Dorsolateral prefrontal cortex (tissue), 118 donors: Measurements from ENCODE around the gene RGN. TPM values are rescaled to one million over a fixed set of nuclear protein-coding genes. Genes with fewer than 3 reads are reported as not detected.

Experiments used
- total RNA-seq, 120 experiments: library from RNA; stranded (reverse); gene quantifications; one replicate each; pipeline versions ENCODE4 v1.2.3 to v1.2.4, GENCODE V29; 2022

Gene RGN
- total RNA-seq, 120 experiments from 2014 or later = 15.1 to 39.4 (median 24.7) TPM

Other genes starting within 250 kb of the RGN start
- 1 to 10 TPM; 2.2 to 5.7 (median 3.4) TPM for gene RP2, start 241.4 kb upstream of the RGN start, total RNA-seq
- 10 to 100 TPM in 8 of 120 experiments, 1 to 10 TPM in 112; 2.4 to 14.1 (median 5.5) TPM for gene JADE3, start 166.0 kb upstream of the RGN start, total RNA-seq
- 10 to 100 TPM; 40.8 to 88.5 (median 65.6) TPM for gene NDUFB11, start 66.3 kb downstream of the RGN start, total RNA-seq
- gene RBM10, start 66.8 kb downstream of the RGN start, total RNA-seq = 10 to 100 TPM; 25.1 to 47.6 (median 36.8) TPM
- gene UBA1, start 115.4 kb downstream of the RGN start, total RNA-seq = 100 to 1,000 TPM; 186 to 279 (median 239) TPM
- gene CDK16, start 140.2 kb downstream of the RGN start, total RNA-seq = 100 to 1,000 TPM in 118 of 120 experiments, 10 to 100 TPM in 2; 81.5 to 187 (median 132) TPM
- 100 to 1,000 TPM; 162 to 456 (median 351) TPM for gene USP11, start 154.6 kb downstream of the RGN start, total RNA-seq